ENCODE results near the gene PDGFA. TPM values are rescaled to one million over a fixed set of nuclear protein-coding genes. Genes with fewer than 3 reads are reported as not detected.

PDGFA gene
- total RNA-seq, 1 donor from 2014 or later: 31.2 TPM

- intact Hi-C loops (cut with DNase I): no loop called here
- Histone ChIP-seq H3K9me3 (no peaks in the 10 kb centered on the region), H3K27ac (no peak overlapping the region), H3K27me3 (no peaks in the 10 kb centered on the region), H3K4me1 (peaks cover 24% of the 10 kb centered on the region), H3K4me3 (no peak overlapping the region), H3K36me3 (peaks cover 0 to 5% of the 10 kb centered on the region in 2 donors)
- no peak for DNase-seq (ENCODE audit: extremely low spot score in 2 of 2)
- TF ChIP-seq CTCF (IDR thresholded peaks at IDR 0.05): no peak
- no peak for TF ChIP-seq POLR2A (IDR thresholded peaks at IDR 0.05)
- no peak for TF ChIP-seq POLR2AphosphoS5 (IDR thresholded peaks at IDR 0.05; ENCODE audit: insufficient read depth in 1 of 2, low read depth in 1 of 2)
Observed at GRCh38 chr7:509426-510130, 10.1 kb downstream of the PDGFA start.

- H3K4me1 ChIP-seq: peaks cover 28% of the 10 kb centered on the region
- intact Hi-C loops (cut with DNase I): no loop called here
- no peaks in the 10 kb centered on the region for H3K9me3 ChIP-seq
- H3K36me3 ChIP-seq: peaks cover 0 to 5% of the 10 kb centered on the region in 2 donors
- DNase-seq (ENCODE audit: extremely low spot score in 2 of 2): no peak
- H3K27ac ChIP-seq: no peak overlapping the region
- no peak overlapping the region for H3K4me3 ChIP-seq
- TF ChIP-seq POLR2AphosphoS5 (IDR thresholded peaks at IDR 0.05; ENCODE audit: insufficient read depth in 1 of 2, low read depth in 1 of 2) (no peak), POLR2A (IDR thresholded peaks at IDR 0.05) (no peak), CTCF (IDR thresholded peaks at IDR 0.05) (no peak)
- H3K27me3 ChIP-seq: no peaks in the 10 kb centered on the region
Observed at GRCh38 chr7:508461-509170, 11.0 kb downstream of the PDGFA start.

GRCh38 chr7:507623-508300 lies 11.9 kb downstream of the PDGFA start:
- no peak for DNase-seq (ENCODE audit: extremely low spot score in 2 of 2)
- H3K9me3 ChIP-seq: no peaks in the 10 kb centered on the region
- H3K4me1 ChIP-seq: peaks cover 29% of the 10 kb centered on the region
- TF ChIP-seq POLR2A (IDR thresholded peaks at IDR 0.05) (no peak), POLR2AphosphoS5 (IDR thresholded peaks at IDR 0.05; ENCODE audit: insufficient read depth in 1 of 2, low read depth in 1 of 2) (no peak)
- H3K27ac ChIP-seq: no peak overlapping the region
- intact Hi-C loops (cut with DNase I): no loop called here
- no peak overlapping the region for H3K4me3 ChIP-seq
- no peaks in the 10 kb centered on the region for H3K27me3 ChIP-seq
- H3K36me3 ChIP-seq: peaks cover 0 to 5% of the 10 kb centered on the region in 2 donors

- H3K9me3 ChIP-seq: no peaks in the 10 kb centered on the region
- intact Hi-C loops (cut with DNase I): no loop called here
- no peaks in the 10 kb centered on the region for H3K27me3 ChIP-seq
- H3K36me3 ChIP-seq: peaks cover 0 to 5% of the 10 kb centered on the region in 2 donors
- DNase-seq (ENCODE audit: extremely low spot score in 2 of 2): no peak
- no peak overlapping the region for H3K4me3 ChIP-seq
- TF ChIP-seq CTCF (IDR thresholded peaks at IDR 0.05) (no peak), POLR2AphosphoS5 (IDR thresholded peaks at IDR 0.05; ENCODE audit: insufficient read depth in 1 of 2, low read depth in 1 of 2) (no peak), POLR2A (IDR thresholded peaks at IDR 0.05) (no peak)
- peaks cover 22% of the 10 kb centered on the region for H3K4me1 ChIP-seq
- H3K27ac ChIP-seq: no peak overlapping the region
Observed at GRCh38 chr7:506921-507622, 12.6 kb downstream of the PDGFA start.

- intact Hi-C loops (cut with DNase I): no loop called here
- Histone ChIP-seq H3K36me3 (peaks cover 0 to 5% of the 10 kb centered on the region in 2 donors), H3K4me3 (no peak overlapping the region), H3K27me3 (no peaks in the 10 kb centered on the region), H3K27ac (no peak overlapping the region), H3K9me3 (no peaks in the 10 kb centered on the region), H3K4me1 (peaks cover 20% of the 10 kb centered on the region)
- TF ChIP-seq CTCF (IDR thresholded peaks at IDR 0.05) (no peak), POLR2A (IDR thresholded peaks at IDR 0.05) (no peak), POLR2AphosphoS5 (IDR thresholded peaks at IDR 0.05; ENCODE audit: insufficient read depth in 1 of 2, low read depth in 1 of 2) (no peak)
- DNase-seq (ENCODE audit: extremely low spot score in 2 of 2): no peak
Observed at GRCh38 chr7:506391-506831, 13.2 kb downstream of the PDGFA start.
